ENCODE results near the gene TMEM63C. TPM values are rescaled to one million over a fixed set of nuclear protein-coding genes. Genes with fewer than 3 reads are reported as not detected.
A peak's percentile ranks its signal among the peaks of the same experiment; 100 is the strongest.

TMEM63C gene
- total RNA-seq, 1 donor from 2014 or later, result 0.63 TPM

DNA sequence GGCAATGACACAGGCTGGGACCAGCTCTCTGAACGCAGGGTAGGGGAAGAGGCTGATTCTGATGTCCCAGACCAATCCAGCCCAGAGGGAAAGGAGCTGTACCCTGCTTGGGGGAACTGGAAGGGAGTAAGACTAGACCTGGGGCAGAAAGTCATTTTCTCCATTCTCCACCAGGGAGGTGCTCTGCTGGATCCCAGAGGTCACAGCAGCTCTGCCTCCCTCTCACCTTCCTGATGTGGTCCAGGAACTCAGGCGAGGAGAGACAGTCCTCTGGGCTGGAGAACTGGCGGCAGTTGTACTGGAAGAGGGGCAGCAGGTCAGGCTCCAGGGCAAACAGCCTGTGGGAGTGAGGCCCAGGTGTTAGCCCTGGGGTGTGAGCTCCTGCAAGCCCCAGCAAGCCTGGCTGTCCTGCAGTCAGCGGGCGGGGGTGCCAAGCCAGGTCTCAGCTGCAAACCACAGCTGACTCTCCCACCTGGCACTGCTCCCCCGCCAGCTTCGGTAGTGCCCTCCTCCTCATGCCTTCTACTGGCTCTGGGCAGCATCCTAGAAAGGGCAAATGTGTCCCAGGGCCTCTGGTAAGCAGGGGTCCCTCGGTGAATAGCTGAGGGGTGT is 87.5 kb downstream of the TMEM63C start:
- Histone ChIP-seq H3K9me3 (replicated peaks) (peaks cover 15% of the 10 kb centered on the region), H3K4me3 (no peak overlapping the region), H3K4me1 (peaks cover 11% of the 10 kb centered on the region), H3K27me3 (ENCODE audit: low read depth) (peaks cover 85% of the 10 kb centered on the region), H3K36me3 (no peaks in the 10 kb centered on the region), H3K27ac (replicated peaks) (no peak overlapping the region)
- intact Hi-C loops (cut with micrococcal nuclease), result no loop called here
- DNase-seq, result no peak
- TF ChIP-seq CTCF (IDR thresholded peaks at IDR 0.05; ENCODE audit: borderline replicate concordance), result no peak

GRCh38 chr14:77270361-77271112 is 88.9 kb downstream of the TMEM63C start:
- peak overlapping the region; percentile 25 for H3K4me3 ChIP-seq
- no peak overlapping the region for H3K27ac ChIP-seq (replicated peaks)
- TF ChIP-seq CTCF (IDR thresholded peaks at IDR 0.05; ENCODE audit: borderline replicate concordance), result no peak
- H3K4me1 ChIP-seq, result peaks cover 11% of the 10 kb centered on the region
- peaks cover 15% of the 10 kb centered on the region for H3K9me3 ChIP-seq (replicated peaks)
- DNase-seq, result no peak
- H3K36me3 ChIP-seq, result no peaks in the 10 kb centered on the region
- intact Hi-C loops (cut with micrococcal nuclease), result no loop called here
- H3K27me3 ChIP-seq (ENCODE audit: low read depth), result peaks cover 79% of the 10 kb centered on the region

GRCh38 chr14:77271113-77271710 is 89.6 kb downstream of the TMEM63C start, which contains the start of gene NGB:
TSS of gene NGB (minus strand) at chr14:77271206. CDS start at chr14:77270937, 269 bp downstream.
- H3K9me3 ChIP-seq (replicated peaks), result peaks cover 15% of the 10 kb centered on the region
- H3K27ac ChIP-seq (replicated peaks), result no peak within 1 kb of the TSS
- H3K36me3 ChIP-seq, result peaks cover 1% of the 10 kb centered on the region
- peak within 1 kb of the TSS; percentile 25 for H3K4me3 ChIP-seq
- no peak for TF ChIP-seq CTCF (IDR thresholded peaks at IDR 0.05; ENCODE audit: borderline replicate concordance)
- intact Hi-C loops (cut with micrococcal nuclease), result no loop called here
- H3K27me3 ChIP-seq (ENCODE audit: low read depth), result peaks cover 72% of the 10 kb centered on the region
- peaks cover 11% of the 10 kb centered on the region for H3K4me1 ChIP-seq
- no peak for DNase-seq

- H3K27me3 ChIP-seq (ENCODE audit: low read depth), result peaks cover 62% of the 10 kb centered on the region
- H3K9me3 ChIP-seq (replicated peaks), result peaks cover 15% of the 10 kb centered on the region
- H3K4me1 ChIP-seq, result peaks cover 11% of the 10 kb centered on the region
- intact Hi-C loops (cut with micrococcal nuclease), result no loop called here
- no peak overlapping the region for H3K27ac ChIP-seq (replicated peaks)
- TF ChIP-seq CTCF (IDR thresholded peaks at IDR 0.05; ENCODE audit: borderline replicate concordance), result no peak
- DNase-seq, result no peak
- no peak overlapping the region for H3K4me3 ChIP-seq
- peaks cover 12% of the 10 kb centered on the region for H3K36me3 ChIP-seq
Observed at GRCh38 chr14:77272261-77272660, 90.7 kb downstream of the TMEM63C start.

- Histone ChIP-seq H3K4me1 (peaks cover 11% of the 10 kb centered on the region), H3K36me3 (peaks cover 27% of the 10 kb centered on the region), H3K9me3 (replicated peaks) (peaks cover 4% of the 10 kb centered on the region), H3K27ac (replicated peaks) (no peak overlapping the region), H3K4me3 (no peak overlapping the region), H3K27me3 (ENCODE audit: low read depth) (peaks cover 46% of the 10 kb centered on the region)
- no peak for TF ChIP-seq CTCF (IDR thresholded peaks at IDR 0.05; ENCODE audit: borderline replicate concordance)
- DNase-seq, result no peak
- intact Hi-C loops (cut with micrococcal nuclease), result no loop called here
Observed at GRCh38 chr14:77273796-77274195, 92.2 kb downstream of the TMEM63C start.
